Memory B cell (primary cell): ENCODE results near the gene EP400.

Experiments used
- ATAC-seq: fragments of 150-1000 bp; cut with Tn5 transposase; 2 replicates; pipeline ENCODE4 v1.10.0; 2021; ENCODE audit warnings: low read depth, mild to moderate bottlenecking, moderate library complexity
- DNase-seq, 2 donors: peaks; one replicate each; pipeline ENCODE4 v3.0.0; 2022; ENCODE audit warnings: low spot score in 2 of 2
- H3K27ac Mint-ChIP-seq: one replicate; pipeline ENCODE4 v1.8.0; 2022; ENCODE audit warnings: mild to moderate bottlenecking, moderate library complexity, mixed read lengths
- H3K27me3 Mint-ChIP-seq: one replicate; pipeline ENCODE4 v1.8.0; 2022; ENCODE audit warnings: mixed read lengths
- H3K36me3 Mint-ChIP-seq: one replicate; pipeline ENCODE4 v1.8.0; 2022; ENCODE audit warnings: mild to moderate bottlenecking, mixed read lengths
- H3K4me1 Mint-ChIP-seq: one replicate; pipeline ENCODE4 v1.8.0; 2022; ENCODE audit warnings: mixed read lengths
- H3K4me3 Mint-ChIP-seq: one replicate; pipeline ENCODE4 v1.8.0; 2022; ENCODE audit warnings: mild to moderate bottlenecking, moderate library complexity, mixed read lengths
- H3K9me3 Mint-ChIP-seq: one replicate; pipeline ENCODE4 v1.8.0; 2022; ENCODE audit warnings: mixed read lengths

Gene EP400

DNA sequence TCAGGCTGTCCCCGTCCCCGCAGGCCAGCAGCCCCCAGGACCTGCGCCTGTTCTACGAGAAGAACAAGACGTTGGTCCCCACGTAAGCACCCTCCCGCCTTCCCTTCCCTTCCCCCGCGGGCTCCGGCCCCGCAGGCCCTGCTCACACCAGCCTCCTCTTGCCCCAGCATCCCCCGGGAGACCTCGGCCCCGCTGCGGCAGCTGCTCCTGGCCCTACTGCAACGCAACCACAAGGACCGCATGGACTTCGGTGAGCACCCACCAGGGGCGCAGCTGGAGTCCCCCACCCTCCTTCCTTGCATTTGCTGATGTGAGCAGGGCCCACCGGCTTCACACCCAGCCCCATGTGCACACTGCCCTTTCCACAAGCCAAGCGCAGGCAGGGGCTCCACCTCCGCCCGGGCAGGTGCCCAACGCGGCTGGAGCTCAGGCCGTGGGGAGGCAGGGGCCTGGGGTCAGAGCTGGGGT, 40.0 kb upstream of the EP400 start:
- no peaks in the 10 kb centered on the region for H3K27me3 Mint-ChIP-seq
- ATAC-seq, result no peak
- no peaks in the 10 kb centered on the region for H3K9me3 Mint-ChIP-seq
- no peak for DNase-seq
- no peak overlapping the region for H3K27ac Mint-ChIP-seq
- H3K36me3 Mint-ChIP-seq, result peaks cover 9% of the 10 kb centered on the region
- no peak overlapping the region for H3K4me3 Mint-ChIP-seq
- H3K4me1 Mint-ChIP-seq, result no peaks in the 10 kb centered on the region

DNA sequence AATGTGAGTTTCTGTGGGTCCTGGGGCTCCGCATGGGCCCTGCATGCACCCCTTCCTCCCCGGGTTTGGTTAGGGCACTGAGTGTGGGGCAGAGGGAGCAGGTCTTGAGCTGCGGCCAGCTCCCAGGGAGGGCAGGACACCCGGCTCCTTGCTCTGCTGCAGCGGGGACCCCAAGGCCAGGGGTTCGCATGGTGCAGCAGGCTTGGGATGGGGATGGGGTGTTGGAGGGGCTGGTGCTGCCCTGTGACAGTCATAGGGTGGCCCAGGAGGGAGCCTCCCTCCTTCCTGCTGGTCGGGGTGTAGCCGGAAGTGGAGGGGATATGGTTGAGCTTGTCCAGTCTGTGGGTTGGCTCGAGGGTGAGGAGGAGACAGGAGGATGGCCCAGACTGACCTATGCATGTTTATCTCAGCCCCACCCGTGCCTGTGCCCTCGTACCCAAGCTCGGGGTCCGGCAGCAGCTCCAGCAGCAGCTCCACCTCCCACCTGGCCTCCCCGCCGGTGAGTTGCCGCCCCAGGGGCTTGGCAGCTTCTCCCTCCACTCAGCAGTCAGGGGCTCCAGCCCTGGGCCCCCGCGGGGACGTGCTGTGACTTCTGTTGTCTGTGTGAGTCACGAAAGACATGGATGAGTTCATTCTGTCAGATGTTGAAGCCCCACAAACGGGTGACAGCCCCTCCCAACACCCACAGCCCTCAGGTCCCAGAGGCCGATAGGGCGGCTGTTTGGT, 39.3 kb upstream of the EP400 start:
- ATAC-seq, result no peak
- Mint-ChIP-seq H3K4me3 (no peak overlapping the region), H3K27ac (no peak overlapping the region), H3K4me1 (no peaks in the 10 kb centered on the region), H3K27me3 (no peaks in the 10 kb centered on the region), H3K9me3 (no peaks in the 10 kb centered on the region), H3K36me3 (peaks cover 11% of the 10 kb centered on the region)
- no peak for DNase-seq

DNA sequence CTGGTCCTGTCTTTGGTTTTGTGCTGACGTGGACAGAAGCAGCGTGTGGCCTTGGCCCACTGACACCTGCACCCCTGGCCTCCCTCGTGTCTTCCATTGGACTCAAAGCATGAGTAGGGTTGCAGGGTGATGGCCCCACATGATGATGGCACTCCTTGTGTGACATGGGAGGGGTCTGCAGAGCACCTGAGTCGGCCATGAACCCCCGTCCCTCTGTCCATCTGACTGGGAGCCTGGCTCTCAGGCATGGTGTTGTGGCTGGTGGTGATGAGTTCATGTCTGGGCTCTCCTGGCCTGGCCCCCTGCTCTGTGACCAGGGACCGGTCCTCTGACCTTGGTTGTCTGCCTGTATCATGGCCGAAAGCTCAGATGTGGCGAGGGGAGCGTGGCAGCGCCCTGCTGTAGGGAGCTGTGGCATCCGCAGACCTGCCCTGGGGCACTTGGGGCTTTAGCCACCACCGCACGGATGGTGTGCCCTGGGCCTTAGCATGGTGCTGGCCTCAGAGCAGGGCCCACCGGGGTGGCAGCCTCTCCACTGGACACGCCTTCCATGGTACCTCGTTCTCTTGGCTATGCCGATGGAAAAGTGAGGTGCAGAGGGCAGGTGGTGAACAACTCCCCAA, 38.6 kb upstream of the EP400 start:
- no peaks in the 10 kb centered on the region for H3K27me3 Mint-ChIP-seq
- H3K27ac Mint-ChIP-seq, result no peak overlapping the region
- H3K36me3 Mint-ChIP-seq, result peaks cover 11% of the 10 kb centered on the region
- DNase-seq (no peak), ATAC-seq (no peak)
- no peaks in the 10 kb centered on the region for H3K4me1 Mint-ChIP-seq
- H3K4me3 Mint-ChIP-seq, result no peak overlapping the region
- no peaks in the 10 kb centered on the region for H3K9me3 Mint-ChIP-seq

DNA sequence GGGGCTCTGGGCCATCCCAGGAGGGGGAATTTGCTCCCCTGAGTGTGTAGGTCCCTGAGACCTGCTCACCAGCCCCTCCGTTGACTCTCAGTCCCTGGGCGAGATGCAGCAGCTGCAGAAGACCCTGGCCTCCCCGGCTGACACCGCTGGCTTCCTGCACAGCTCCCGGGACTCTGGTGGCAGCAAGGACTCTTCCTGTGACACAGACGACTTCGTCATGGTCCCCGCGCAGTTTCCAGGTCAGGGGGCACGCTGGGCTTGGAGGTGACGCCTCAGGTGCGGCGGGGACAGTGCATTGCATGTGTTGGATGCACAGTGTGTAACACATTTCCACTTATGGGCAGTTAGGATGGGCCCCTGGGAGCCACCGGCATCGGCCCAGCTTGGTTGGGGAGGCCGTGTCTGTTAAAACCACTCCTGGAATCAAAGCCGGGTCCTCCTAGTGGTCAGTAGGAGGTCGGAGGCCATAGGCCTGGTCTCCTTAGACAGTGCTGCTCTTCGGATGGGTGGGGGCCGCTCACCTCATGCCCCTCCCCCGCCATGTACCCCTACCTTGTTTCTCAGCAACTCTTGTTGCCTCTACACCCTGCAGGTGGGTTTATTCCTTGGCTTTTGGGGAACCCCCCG, 37.8 kb upstream of the EP400 start:
- H3K27me3 Mint-ChIP-seq, result no peaks in the 10 kb centered on the region
- DNase-seq (no peak), ATAC-seq (no peak)
- H3K4me3 Mint-ChIP-seq, result no peak overlapping the region
- no peaks in the 10 kb centered on the region for H3K4me1 Mint-ChIP-seq
- no peaks in the 10 kb centered on the region for H3K9me3 Mint-ChIP-seq
- H3K27ac Mint-ChIP-seq, result no peak overlapping the region
- peaks cover 13% of the 10 kb centered on the region for H3K36me3 Mint-ChIP-seq

DNA sequence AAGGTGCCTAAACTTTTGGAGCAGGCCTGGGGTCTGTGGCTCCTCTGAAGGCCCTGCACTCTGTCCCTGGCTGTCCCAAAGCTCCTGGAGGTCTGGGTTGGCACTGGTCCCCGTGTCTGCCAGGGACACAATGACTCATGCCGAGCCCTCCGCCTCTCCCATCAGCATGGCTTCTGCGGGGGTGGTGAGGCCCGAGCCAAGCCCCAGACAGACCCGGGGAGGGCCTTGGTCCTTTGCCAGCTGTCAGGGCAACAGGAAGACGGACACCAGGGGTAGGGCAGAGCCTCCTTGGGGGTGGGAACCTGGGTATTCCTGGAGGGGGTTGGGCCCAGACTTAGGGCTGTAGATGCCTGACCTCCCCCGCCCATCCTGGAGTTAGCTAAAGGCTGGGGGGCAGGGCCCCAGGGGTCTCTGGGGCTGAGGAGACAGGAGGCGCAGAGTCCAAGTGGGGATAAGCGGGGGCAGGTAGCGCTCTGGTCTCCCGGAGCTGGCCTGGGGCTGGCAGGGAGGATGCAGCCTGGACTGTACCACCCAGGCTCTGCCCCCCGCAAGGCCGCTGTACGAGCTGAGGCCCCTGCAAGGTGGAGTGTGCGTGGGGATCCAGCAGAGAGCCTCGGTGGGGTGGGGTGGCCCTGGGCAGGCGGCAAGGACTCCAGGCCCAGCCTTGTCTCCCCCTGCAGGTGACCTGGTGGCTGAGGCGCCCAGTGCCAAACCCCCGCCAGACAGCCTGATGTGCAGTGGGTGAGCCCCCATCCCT, 37.0 kb upstream of the EP400 start:
- no peak overlapping the region for H3K4me3 Mint-ChIP-seq
- DNase-seq, result no peak
- no peak for ATAC-seq
- no peak overlapping the region for H3K27ac Mint-ChIP-seq
- H3K4me1 Mint-ChIP-seq, result no peaks in the 10 kb centered on the region
- no peaks in the 10 kb centered on the region for H3K27me3 Mint-ChIP-seq
- no peaks in the 10 kb centered on the region for H3K9me3 Mint-ChIP-seq
- peaks cover 13% of the 10 kb centered on the region for H3K36me3 Mint-ChIP-seq

DNA sequence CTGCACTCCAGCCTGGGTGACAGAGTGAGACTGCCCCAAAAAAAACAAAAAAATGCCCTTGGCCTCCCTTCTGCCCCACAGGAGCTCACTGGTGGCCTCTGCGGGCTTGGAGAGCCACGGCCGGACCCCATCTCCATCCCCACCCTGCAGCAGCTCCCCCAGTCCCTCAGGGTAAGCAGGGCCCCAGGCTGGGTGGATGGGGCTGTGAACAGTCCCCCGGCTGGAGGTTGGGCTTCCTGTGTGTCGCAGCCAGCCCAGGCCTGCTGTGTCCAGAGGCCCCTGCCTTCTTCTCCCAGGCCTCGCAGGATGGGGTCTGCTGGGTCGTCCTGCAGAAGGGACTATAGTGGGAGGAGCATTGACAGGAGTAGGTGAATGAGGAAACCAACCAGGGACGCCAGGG, 36.1 kb upstream of the EP400 start:
- DNase-seq (no peak), ATAC-seq (no peak)
- H3K9me3 Mint-ChIP-seq, result no peaks in the 10 kb centered on the region
- no peak overlapping the region for H3K4me3 Mint-ChIP-seq
- peaks cover 13% of the 10 kb centered on the region for H3K36me3 Mint-ChIP-seq
- no peaks in the 10 kb centered on the region for H3K27me3 Mint-ChIP-seq
- H3K4me1 Mint-ChIP-seq, result no peaks in the 10 kb centered on the region
- no peak overlapping the region for H3K27ac Mint-ChIP-seq

DNA sequence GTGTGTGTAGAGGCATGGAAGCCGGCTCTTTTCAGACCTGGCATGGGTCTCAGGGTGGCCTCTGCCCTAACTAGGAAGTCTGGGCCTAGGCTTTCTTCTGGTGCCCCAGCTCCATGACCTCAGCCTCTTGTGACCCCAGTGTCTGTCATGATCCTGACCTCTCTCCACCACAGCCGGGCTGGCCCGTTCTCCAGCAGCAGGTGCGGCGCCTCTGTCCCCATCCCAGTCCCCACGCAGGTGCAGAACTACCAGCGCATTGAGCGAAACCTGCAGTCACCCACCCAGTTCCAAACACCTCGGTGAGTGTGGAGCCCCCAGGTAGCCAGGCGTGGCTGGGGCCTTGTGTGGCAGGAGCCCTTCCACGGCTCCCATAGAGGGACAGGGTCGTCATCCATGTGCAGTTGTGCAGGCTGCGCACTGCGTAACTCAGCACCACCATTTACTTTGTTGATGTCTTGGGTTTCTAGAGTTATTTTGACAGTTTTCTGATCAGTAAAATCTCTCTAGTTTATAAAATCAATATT, 35.5 kb upstream of the EP400 start:
- Mint-ChIP-seq H3K36me3 (peaks cover 10% of the 10 kb centered on the region), H3K4me3 (no peak overlapping the region), H3K9me3 (no peaks in the 10 kb centered on the region), H3K27ac (no peak overlapping the region), H3K27me3 (no peaks in the 10 kb centered on the region), H3K4me1 (no peaks in the 10 kb centered on the region)
- DNase-seq (no peak), ATAC-seq (no peak)

DNA sequence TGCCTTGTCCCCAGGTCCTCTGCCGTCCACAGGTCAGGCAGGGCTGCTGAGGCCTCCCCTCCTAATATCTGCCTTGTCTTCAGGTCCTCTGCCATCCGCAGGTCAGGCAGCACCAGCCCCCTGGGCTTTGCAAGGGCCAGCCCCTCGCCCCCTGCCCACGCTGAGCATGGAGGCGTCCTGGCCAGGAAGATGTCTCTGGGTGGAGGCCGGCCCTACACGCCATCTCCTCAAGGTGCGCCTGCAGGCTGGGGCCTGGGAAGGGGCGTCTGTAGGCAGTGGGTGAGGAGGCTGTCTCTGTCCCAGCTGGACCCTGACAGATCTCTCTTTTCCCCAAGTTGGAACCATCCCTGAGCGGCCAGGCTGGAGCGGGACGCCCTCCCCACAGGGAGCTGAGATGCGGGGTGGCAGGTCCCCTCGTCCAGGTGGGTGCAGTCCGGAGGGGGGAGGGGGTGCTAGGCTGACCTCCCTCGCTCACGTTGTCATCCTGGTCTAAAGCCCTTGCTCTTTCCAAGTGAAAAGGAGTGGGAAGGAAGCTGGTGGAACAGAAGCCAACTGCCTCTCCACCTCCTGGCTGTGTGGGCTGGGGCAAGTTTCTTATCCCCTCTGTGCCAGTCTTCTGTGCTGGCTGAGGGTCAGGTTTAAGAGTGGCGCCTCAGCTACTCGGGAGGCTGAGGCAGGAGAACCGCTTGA, 34.6 kb upstream of the EP400 start:
- H3K4me1 Mint-ChIP-seq, result no peaks in the 10 kb centered on the region

DNA sequence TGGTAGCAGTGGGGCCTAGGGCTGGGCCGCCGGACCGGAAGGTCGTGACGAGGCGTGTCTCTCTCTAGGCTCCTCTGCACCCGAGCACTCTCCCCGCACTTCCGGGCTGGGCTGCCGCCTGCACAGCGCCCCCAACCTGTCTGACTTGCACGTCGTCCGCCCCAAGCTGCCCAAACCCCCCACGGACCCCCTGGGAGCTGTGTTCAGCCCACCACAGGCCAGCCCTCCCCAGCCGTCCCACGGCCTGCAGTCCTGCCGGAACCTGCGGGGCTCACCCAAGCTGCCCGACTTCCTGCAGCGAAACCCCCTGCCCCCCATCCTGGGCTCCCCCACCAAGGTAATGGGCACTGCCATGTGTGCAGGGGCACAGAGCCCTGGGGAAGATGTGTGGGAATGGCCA, 33.9 kb upstream of the EP400 start:
- H3K4me3 Mint-ChIP-seq, result no peak overlapping the region
- H3K27ac Mint-ChIP-seq, result no peak overlapping the region
- DNase-seq, result no peak
- H3K36me3 Mint-ChIP-seq, result peaks cover 9% of the 10 kb centered on the region
- H3K27me3 Mint-ChIP-seq, result no peaks in the 10 kb centered on the region
- H3K4me1 Mint-ChIP-seq, result no peaks in the 10 kb centered on the region
- ATAC-seq, result no peak
- no peaks in the 10 kb centered on the region for H3K9me3 Mint-ChIP-seq

More for the DNA sequence above, 34.6 kb upstream of the EP400 start:
- peaks cover 9% of the 10 kb centered on the region for H3K36me3 Mint-ChIP-seq
- no peak for ATAC-seq
- no peaks in the 10 kb centered on the region for H3K9me3 Mint-ChIP-seq
- no peak overlapping the region for H3K4me3 Mint-ChIP-seq
- DNase-seq, result no peak
- no peak overlapping the region for H3K27ac Mint-ChIP-seq
- no peaks in the 10 kb centered on the region for H3K27me3 Mint-ChIP-seq

DNA sequence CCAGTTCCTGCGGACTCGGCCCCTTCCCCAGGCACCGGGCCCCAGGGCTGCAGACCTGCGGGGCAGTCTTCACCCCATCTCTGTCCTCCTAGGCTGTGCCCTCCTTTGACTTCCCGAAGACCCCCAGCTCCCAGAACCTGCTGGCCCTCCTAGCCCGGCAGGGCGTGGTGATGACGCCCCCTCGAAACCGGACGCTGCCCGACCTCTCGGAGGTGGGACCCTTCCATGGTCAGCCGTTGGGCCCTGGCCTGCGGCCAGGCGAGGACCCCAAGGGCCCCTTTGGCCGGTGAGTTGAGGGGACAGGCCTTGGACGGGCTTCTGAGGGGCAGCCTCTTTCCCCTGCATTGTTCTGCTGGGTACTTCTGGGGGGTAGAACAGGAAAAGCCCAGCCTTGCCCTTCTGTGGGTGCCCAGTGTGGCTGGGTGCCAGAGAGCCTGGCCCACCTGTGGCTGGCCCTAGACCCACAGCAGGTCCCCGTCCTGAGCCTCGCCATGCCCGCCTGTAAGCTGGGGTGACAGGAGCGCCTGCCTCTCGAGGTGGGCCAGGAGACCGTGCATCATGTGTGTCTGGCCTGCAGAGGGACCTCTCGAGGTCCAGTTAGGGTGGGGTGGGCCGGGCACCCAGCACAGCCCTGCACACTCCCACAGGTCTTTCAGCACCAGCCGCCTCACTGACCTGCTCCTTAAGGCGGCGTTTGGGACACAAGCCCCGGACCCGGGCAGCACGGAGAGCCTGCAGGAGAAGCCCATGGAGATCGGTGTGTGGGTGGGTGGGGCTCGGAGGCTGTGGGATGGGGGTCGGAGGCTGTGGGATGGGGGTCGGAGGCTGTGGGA, 33.2 kb upstream of the EP400 start:
- H3K9me3 Mint-ChIP-seq, result no peaks in the 10 kb centered on the region
- ATAC-seq (no peak), DNase-seq (no peak)
- peaks cover 7% of the 10 kb centered on the region for H3K36me3 Mint-ChIP-seq
- H3K4me3 Mint-ChIP-seq, result no peak overlapping the region
- H3K27me3 Mint-ChIP-seq, result no peaks in the 10 kb centered on the region
- H3K4me1 Mint-ChIP-seq, result no peaks in the 10 kb centered on the region
- H3K27ac Mint-ChIP-seq, result no peak overlapping the region

DNA sequence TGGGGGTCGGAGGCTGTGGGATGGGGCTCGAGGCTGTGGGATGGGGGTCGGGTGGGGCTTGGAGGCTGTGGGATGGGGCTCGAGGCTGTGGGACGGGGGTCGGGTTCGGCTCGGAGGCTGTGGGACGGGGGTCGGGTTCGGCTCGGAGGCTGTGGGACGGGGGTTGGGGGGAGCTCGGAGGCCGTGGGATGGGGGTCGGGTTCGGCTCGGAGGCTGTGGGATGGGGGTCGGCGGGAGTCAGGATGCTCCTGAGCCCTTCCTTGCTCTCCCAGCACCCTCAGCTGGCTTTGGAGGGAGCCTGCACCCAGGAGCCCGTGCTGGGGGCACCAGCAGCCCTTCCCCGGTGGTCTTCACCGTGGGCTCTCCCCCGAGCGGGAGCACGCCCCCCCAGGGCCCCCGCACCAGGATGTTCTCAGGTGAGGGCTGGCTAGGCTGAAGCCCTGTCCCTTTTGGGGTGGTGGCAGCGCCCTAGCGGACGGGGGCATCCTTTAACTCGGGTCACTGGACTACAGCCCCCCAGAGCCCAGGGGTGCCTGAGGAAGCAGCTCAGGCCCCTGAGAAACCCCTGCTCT, 32.5 kb upstream of the EP400 start:
- DNase-seq, result no peak
- Mint-ChIP-seq H3K27ac (no peak overlapping the region), H3K27me3 (no peaks in the 10 kb centered on the region), H3K36me3 (peaks cover 4% of the 10 kb centered on the region), H3K4me1 (no peaks in the 10 kb centered on the region), H3K4me3 (no peak overlapping the region), H3K9me3 (no peaks in the 10 kb centered on the region)
- no peak for ATAC-seq

DNA sequence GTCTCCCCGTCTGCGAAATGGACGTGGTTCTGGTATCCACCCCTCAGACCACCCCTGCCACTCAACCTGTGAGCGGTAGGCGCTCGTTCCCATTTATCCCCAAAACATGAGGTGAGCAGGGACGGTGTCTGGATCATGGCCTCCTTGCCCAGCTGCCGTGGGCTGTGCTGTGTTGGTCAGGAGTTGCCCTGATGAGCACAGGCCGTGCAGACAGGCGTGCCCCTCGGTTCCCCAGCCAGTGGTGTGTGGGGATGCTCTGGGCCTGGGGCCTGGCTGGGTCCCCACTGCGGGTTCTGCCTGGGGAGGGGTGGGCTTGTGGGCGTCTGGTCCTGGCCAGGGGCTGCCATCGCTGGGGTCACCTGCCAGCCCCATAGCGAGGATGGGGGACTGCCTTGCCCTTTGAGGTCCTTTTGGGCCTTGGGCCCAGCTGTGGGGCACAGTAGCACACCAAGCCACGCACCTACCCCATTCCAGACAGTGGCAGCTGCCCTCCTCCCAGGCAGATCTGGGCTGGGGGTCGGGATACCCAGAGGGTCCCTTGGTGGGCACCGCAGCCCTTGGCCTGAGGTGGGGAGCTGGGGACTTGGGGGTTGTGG, 31.9 kb upstream of the EP400 start:
- ATAC-seq, result no peak

More for the DNA sequence above, 31.9 kb upstream of the EP400 start:
- H3K9me3 Mint-ChIP-seq, result no peaks in the 10 kb centered on the region
- no peak overlapping the region for H3K27ac Mint-ChIP-seq
- peaks cover 4% of the 10 kb centered on the region for H3K4me1 Mint-ChIP-seq
- no peak overlapping the region for H3K4me3 Mint-ChIP-seq
- DNase-seq, result no peak
- peaks cover 4% of the 10 kb centered on the region for H3K36me3 Mint-ChIP-seq
- no peaks in the 10 kb centered on the region for H3K27me3 Mint-ChIP-seq
